ENCODE measurements around the gene TBC1D9B.

- no peak for TF ChIP-seq CTCF (conservative IDR thresholded peaks at IDR 0.05)
- TF ChIP-seq ZFX (IDR thresholded peaks at IDR 0.05) = no peak
These were observed 722 bp downstream of the TBC1D9B start for GRCh38 chr5:179906795-179907555.

All from C4-2B (cell line).